ENCODE measurements around the gene TMEM150A. TPM values are rescaled to one million over a fixed set of nuclear protein-coding genes. Genes with fewer than 3 reads are reported as not detected.

Gene TMEM150A
- total and polyA plus RNA-seq, 2 of the 13 experiments (the other 11 are each of a cell fraction or from before 2014, with no cell fraction given): 30.1 to 70.4 TPM

GRCh38 chr2:85601771-85602475, 575 bp downstream of the TMEM150A start (continued):
- TF ChIP-seq ZBTB8A (CRISPR knock-in tag; IDR thresholded peaks at IDR 0.05; ENCODE audit: borderline replicate concordance, low read depth): no peak
- 0 out of 2 replicates have a peak, but pooled peaks have one; percentile 76 for TF ChIP-seq ZNF788 (CRISPR knock-in tag; IDR thresholded peaks at IDR 0.05; ENCODE audit: borderline replicate concordance)
- TF ChIP-seq, protein P1, sequence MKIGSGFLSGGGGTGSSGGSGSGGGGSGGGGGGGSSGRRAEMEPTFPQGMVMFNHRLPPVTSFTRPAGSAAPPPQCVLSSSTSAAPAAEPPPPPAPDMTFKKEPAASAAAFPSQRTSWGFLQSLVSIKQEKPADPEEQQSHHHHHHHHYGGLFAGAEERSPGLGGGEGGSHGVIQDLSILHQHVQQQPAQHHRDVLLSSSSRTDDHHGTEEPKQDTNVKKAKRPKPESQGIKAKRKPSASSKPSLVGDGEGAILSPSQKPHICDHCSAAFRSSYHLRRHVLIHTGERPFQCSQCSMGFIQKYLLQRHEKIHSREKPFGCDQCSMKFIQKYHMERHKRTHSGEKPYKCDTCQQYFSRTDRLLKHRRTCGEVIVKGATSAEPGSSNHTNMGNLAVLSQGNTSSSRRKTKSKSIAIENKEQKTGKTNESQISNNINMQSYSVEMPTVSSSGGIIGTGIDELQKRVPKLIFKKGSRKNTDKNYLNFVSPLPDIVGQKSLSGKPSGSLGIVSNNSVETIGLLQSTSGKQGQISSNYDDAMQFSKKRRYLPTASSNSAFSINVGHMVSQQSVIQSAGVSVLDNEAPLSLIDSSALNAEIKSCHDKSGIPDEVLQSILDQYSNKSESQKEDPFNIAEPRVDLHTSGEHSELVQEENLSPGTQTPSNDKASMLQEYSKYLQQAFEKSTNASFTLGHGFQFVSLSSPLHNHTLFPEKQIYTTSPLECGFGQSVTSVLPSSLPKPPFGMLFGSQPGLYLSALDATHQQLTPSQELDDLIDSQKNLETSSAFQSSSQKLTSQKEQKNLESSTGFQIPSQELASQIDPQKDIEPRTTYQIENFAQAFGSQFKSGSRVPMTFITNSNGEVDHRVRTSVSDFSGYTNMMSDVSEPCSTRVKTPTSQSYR (CRISPR knock-in tag; IDR thresholded peaks at IDR 0.05; ENCODE audit: borderline replicate concordance): peak; percentile 94
- peak; percentile 12; the same call in 1 of the 2 replicates for TF ChIP-seq ZNF543 (CRISPR knock-in tag; IDR thresholded peaks at IDR 0.05)
- 0 out of 2 replicates have a peak, but pooled peaks have one; percentile 90 for TF ChIP-seq ZNF326 (CRISPR knock-in tag; IDR thresholded peaks at IDR 0.05; ENCODE audit: borderline replicate concordance)
- no peak for TF ChIP-seq XRCC5 (optimal IDR thresholded peaks at IDR 0.05; ENCODE audit: low read length)
- no peak; the same call in 1 of the 2 replicates for TF ChIP-seq POLR2AphosphoS5 (IDR thresholded peaks at IDR 0.05; ENCODE audit: low read depth, low read length)
- TF ChIP-seq, protein P2, sequence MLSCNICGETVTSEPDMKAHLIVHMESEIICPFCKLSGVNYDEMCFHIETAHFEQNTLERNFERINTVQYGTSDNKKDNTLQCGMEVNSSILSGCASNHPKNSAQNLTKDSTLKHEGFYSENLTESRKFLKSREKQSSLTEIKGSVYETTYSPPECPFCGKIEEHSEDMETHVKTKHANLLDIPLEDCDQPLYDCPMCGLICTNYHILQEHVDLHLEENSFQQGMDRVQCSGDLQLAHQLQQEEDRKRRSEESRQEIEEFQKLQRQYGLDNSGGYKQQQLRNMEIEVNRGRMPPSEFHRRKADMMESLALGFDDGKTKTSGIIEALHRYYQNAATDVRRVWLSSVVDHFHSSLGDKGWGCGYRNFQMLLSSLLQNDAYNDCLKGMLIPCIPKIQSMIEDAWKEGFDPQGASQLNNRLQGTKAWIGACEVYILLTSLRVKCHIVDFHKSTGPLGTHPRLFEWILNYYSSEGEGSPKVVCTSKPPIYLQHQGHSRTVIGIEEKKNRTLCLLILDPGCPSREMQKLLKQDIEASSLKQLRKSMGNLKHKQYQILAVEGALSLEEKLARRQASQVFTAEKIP (CRISPR knock-in tag; IDR thresholded peaks at IDR 0.05; ENCODE audit: borderline replicate concordance): no peak
- TF ChIP-seq CSRNP2 (CRISPR knock-in tag; conservative IDR thresholded peaks at IDR 0.05; ENCODE audit: low read depth): no peak
- peak; percentile 35 for TF ChIP-seq BRD4 (CRISPR knock-in tag; IDR thresholded peaks at IDR 0.05)
- peak; percentile 22; the same call in 1 of the 2 replicates for TF ChIP-seq SAFB2 (CRISPR knock-in tag; IDR thresholded peaks at IDR 0.05; ENCODE audit: borderline replicate concordance, low read depth)
- TF ChIP-seq GTF3A (CRISPR knock-in tag; conservative IDR thresholded peaks at IDR 0.05): no peak
- 0 out of 2 replicates have a peak, but pooled peaks have one; percentile 29 for TF ChIP-seq ZNF180 (CRISPR knock-in tag; IDR thresholded peaks at IDR 0.05; ENCODE audit: borderline replicate concordance, low read depth)
- TF ChIP-seq ZFP90 (CRISPR knock-in tag; IDR thresholded peaks at IDR 0.05; ENCODE audit: borderline replicate concordance): peak; percentile 72; the same call in 1 of the 2 replicates
- peak; percentile 62; the same call in 1 of the 2 replicates for TF ChIP-seq NFKB2 (CRISPR knock-in tag; IDR thresholded peaks at IDR 0.05; ENCODE audit: borderline replicate concordance)
- TF ChIP-seq KDM3A (CRISPR knock-in tag; IDR thresholded peaks at IDR 0.05; ENCODE audit: low read depth): 0 out of 2 replicates have a peak, but pooled peaks have one; percentile 22
- no peak for TF ChIP-seq AFF4 (CRISPR knock-in tag; IDR thresholded peaks at IDR 0.05)
- TF ChIP-seq CENPT (CRISPR knock-in tag; IDR thresholded peaks at IDR 0.05; ENCODE audit: low read depth): 0 out of 2 replicates have a peak, but pooled peaks have one; percentile 29
